ENCODE results near the gene HIF3A.
"Not testable (repeated sequence)": the region's sequence is repeated elsewhere in the genome, so short reads cannot be mapped to it uniquely, and the experiment has no call there.

HIF3A gene

DNA sequence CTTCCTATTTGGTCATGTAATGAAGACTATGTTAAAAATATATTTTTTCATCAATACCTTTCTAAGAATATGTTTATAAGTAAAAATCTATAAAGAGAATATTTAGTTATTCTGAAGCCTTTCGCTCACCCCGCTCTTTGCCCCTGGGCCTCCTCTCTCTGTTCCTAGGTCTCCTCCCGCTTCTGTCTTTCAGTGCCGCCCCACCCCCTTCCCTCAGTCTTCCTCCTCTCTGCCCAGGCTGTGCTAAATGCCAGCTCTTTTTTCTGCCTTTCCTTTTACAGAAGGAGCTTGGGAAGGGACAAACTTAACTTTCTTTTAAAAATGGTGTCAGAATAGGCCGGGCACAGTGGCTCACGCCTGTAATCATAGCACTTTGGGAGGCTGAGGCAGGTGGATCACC lies 22.8 kb downstream of the HIF3A start:
- no peak overlapping the region for H3K27ac ChIP-seq (ENCODE audit: low read length)
- H3K4me2 ChIP-seq (ENCODE audit: low read depth, low read length) = no peak overlapping the region
- H3K27me3 ChIP-seq (replicated peaks; ENCODE audit: insufficient read depth, low read length) = peaks cover 18% of the 10 kb centered on the region
- H3K4me1 ChIP-seq (ENCODE audit: low read length) = no peaks in the 10 kb centered on the region
- no peak overlapping the region for H3K9ac ChIP-seq (ENCODE audit: low read length)
- H3K9me3 ChIP-seq (replicated peaks; ENCODE audit: insufficient read depth, low read length) = no peaks in the 10 kb centered on the region
- H2AFZ ChIP-seq (ENCODE audit: low read length) = no peak overlapping the region
- no peak overlapping the region for H3K4me3 ChIP-seq (ENCODE audit: low read length)
- H4K20me1 ChIP-seq (ENCODE audit: insufficient read depth, low read length) = no peaks in the 10 kb centered on the region
- H3K9me2 ChIP-seq (replicated peaks; ENCODE audit: insufficient read depth, low read length) = no peaks in the 10 kb centered on the region
- no peak for DNase-seq
- no peaks in the 10 kb centered on the region for H3K36me3 ChIP-seq (replicated peaks; ENCODE audit: insufficient read depth, low read length)
- no peaks in the 10 kb centered on the region for H3K79me2 ChIP-seq (ENCODE audit: low read length)
- no peaks in the 10 kb centered on the region for H3F3A ChIP-seq (ENCODE audit: insufficient read depth, low read length)
- TF ChIP-seq, protein P1, sequence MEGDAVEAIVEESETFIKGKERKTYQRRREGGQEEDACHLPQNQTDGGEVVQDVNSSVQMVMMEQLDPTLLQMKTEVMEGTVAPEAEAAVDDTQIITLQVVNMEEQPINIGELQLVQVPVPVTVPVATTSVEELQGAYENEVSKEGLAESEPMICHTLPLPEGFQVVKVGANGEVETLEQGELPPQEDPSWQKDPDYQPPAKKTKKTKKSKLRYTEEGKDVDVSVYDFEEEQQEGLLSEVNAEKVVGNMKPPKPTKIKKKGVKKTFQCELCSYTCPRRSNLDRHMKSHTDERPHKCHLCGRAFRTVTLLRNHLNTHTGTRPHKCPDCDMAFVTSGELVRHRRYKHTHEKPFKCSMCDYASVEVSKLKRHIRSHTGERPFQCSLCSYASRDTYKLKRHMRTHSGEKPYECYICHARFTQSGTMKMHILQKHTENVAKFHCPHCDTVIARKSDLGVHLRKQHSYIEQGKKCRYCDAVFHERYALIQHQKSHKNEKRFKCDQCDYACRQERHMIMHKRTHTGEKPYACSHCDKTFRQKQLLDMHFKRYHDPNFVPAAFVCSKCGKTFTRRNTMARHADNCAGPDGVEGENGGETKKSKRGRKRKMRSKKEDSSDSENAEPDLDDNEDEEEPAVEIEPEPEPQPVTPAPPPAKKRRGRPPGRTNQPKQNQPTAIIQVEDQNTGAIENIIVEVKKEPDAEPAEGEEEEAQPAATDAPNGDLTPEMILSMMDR (IDR thresholded peaks at IDR 0.05; ENCODE audit: low read length) = no peak
- TF ChIP-seq EZH2 (optimal IDR thresholded peaks at IDR 0.05; ENCODE audit: low read depth, low read length) (no peak), EZH2phosphoT487 (IDR thresholded peaks at IDR 0.05; ENCODE audit: low read length) (no peak)

DNA sequence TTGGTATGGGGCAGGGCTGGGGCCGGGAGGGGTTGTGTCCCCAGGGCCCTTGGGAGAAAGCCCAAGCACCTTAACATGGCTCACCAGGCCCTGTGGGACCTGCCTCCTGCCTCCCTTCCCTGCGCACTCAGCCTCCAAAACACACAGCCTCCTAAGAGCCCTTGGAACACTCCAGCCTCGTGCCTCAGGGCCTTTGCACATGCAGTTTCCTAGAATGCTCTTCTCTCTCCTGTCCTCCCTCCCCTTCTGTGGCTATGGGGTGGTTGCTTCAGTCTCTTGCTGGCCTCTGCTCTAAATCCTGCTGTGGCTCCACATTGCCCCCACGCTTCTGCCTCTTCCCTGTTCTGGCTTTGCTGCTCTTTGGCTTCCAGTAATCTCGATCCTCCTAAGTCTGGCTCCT lies 23.7 kb downstream of the HIF3A start:
- no peak overlapping the region for H3K4me3 ChIP-seq (ENCODE audit: low read length)
- H3K27ac ChIP-seq (ENCODE audit: low read length) = no peak overlapping the region
- no peak overlapping the region for H2AFZ ChIP-seq (ENCODE audit: low read length)
- peaks cover 18% of the 10 kb centered on the region for H3K27me3 ChIP-seq (replicated peaks; ENCODE audit: insufficient read depth, low read length)
- H3K9me2 ChIP-seq (replicated peaks; ENCODE audit: insufficient read depth, low read length) = no peaks in the 10 kb centered on the region
- TF ChIP-seq, protein P1 (IDR thresholded peaks at IDR 0.05; ENCODE audit: low read length) = no peak
- no peak for TF ChIP-seq EZH2 (optimal IDR thresholded peaks at IDR 0.05; ENCODE audit: low read depth, low read length)
- no peak for TF ChIP-seq EZH2phosphoT487 (IDR thresholded peaks at IDR 0.05; ENCODE audit: low read length)
- H4K20me1 ChIP-seq (ENCODE audit: insufficient read depth, low read length) = no peaks in the 10 kb centered on the region
- no peak overlapping the region for H3K9ac ChIP-seq (ENCODE audit: low read length)
- DNase-seq = no peak
- no peaks in the 10 kb centered on the region for H3K4me1 ChIP-seq (ENCODE audit: low read length)
- H3F3A ChIP-seq (ENCODE audit: insufficient read depth, low read length) = no peaks in the 10 kb centered on the region
- H3K9me3 ChIP-seq (replicated peaks; ENCODE audit: insufficient read depth, low read length) = no peaks in the 10 kb centered on the region
- no peaks in the 10 kb centered on the region for H3K36me3 ChIP-seq (replicated peaks; ENCODE audit: insufficient read depth, low read length)
- H3K79me2 ChIP-seq (ENCODE audit: low read length) = no peaks in the 10 kb centered on the region
- H3K4me2 ChIP-seq (ENCODE audit: low read depth, low read length) = no peak overlapping the region

DNA sequence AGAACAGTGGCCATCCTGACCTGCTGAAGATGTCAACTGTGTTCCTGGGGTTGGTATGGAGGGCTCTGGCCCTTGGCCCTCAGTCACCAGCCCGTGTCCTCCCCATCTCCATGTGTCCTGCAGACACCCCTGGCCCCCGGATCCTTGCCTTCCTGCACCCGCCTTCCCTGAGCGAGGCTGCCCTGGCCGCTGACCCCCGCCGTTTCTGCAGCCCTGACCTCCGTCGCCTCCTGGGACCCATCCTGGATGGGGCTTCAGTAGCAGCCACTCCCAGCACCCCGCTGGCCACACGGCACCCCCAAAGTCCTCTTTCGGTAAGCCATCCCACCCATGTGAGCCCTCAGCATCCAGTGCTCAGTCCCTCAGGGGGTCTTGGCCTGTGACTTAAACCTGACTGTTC lies 24.8 kb downstream of the HIF3A start:
- peaks cover 18% of the 10 kb centered on the region for H3K27me3 ChIP-seq (replicated peaks; ENCODE audit: insufficient read depth, low read length)
- DNase-seq = no peak
- TF ChIP-seq, protein P1 (IDR thresholded peaks at IDR 0.05; ENCODE audit: low read length) = no peak
- TF ChIP-seq EZH2phosphoT487 (IDR thresholded peaks at IDR 0.05; ENCODE audit: low read length) (no peak), EZH2 (optimal IDR thresholded peaks at IDR 0.05; ENCODE audit: low read depth, low read length) (no peak)
- H2AFZ ChIP-seq (ENCODE audit: low read length) = no peak overlapping the region
- H3K4me1 ChIP-seq (ENCODE audit: low read length) = no peaks in the 10 kb centered on the region
- no peak overlapping the region for H3K27ac ChIP-seq (ENCODE audit: low read length)
- no peak overlapping the region for H3K9ac ChIP-seq (ENCODE audit: low read length)
- no peaks in the 10 kb centered on the region for H3K9me2 ChIP-seq (replicated peaks; ENCODE audit: insufficient read depth, low read length)
- no peak overlapping the region for H3K4me3 ChIP-seq (ENCODE audit: low read length)
- no peaks in the 10 kb centered on the region for H3F3A ChIP-seq (ENCODE audit: insufficient read depth, low read length)
- no peaks in the 10 kb centered on the region for H3K36me3 ChIP-seq (replicated peaks; ENCODE audit: insufficient read depth, low read length)
- H3K4me2 ChIP-seq (ENCODE audit: low read depth, low read length) = no peak overlapping the region
- no peaks in the 10 kb centered on the region for H3K79me2 ChIP-seq (ENCODE audit: low read length)
- H4K20me1 ChIP-seq (ENCODE audit: insufficient read depth, low read length) = no peaks in the 10 kb centered on the region
- H3K9me3 ChIP-seq (replicated peaks; ENCODE audit: insufficient read depth, low read length) = no peaks in the 10 kb centered on the region

DNA sequence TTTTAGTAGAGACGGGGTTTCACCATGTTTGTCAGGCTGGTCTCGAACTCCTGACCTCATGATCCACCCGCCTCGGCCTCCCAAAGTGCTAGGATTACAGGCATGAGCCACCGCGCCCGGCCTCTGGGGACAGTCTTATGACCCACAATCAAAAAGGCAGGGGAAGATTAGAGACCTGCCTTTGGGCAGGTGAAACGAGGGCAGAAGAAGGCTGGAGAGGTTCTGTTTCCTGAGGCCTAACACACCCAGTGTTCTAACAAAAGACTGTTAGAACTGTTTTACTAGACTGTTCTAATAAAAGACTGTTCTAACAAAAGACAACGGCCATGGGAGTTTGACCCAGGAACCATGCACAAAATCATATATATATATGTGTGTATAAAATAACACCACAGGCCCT lies 26.4 kb downstream of the HIF3A start:
- not testable (repeated sequence) for H3F3A ChIP-seq (ENCODE audit: insufficient read depth, low read length); DNase-seq; H3K9ac ChIP-seq (ENCODE audit: low read length); H3K36me3 ChIP-seq (replicated peaks; ENCODE audit: insufficient read depth, low read length); H3K9me2 ChIP-seq (replicated peaks; ENCODE audit: insufficient read depth, low read length); H2AFZ ChIP-seq (ENCODE audit: low read length); H3K4me3 ChIP-seq (ENCODE audit: low read length); H3K79me2 ChIP-seq (ENCODE audit: low read length); H3K4me2 ChIP-seq (ENCODE audit: low read depth, low read length); H3K4me1 ChIP-seq (ENCODE audit: low read length); H3K9me3 ChIP-seq (replicated peaks; ENCODE audit: insufficient read depth, low read length); H3K27ac ChIP-seq (ENCODE audit: low read length); H4K20me1 ChIP-seq (ENCODE audit: insufficient read depth, low read length)
- peaks cover 29% of the 10 kb centered on the region for H3K27me3 ChIP-seq (replicated peaks; ENCODE audit: insufficient read depth, low read length)
